ENCODE results near the gene SPIRE1.

- no peak for TF ChIP-seq POLR2A (IDR thresholded peaks at IDR 0.05)
- TF ChIP-seq, protein P1, sequence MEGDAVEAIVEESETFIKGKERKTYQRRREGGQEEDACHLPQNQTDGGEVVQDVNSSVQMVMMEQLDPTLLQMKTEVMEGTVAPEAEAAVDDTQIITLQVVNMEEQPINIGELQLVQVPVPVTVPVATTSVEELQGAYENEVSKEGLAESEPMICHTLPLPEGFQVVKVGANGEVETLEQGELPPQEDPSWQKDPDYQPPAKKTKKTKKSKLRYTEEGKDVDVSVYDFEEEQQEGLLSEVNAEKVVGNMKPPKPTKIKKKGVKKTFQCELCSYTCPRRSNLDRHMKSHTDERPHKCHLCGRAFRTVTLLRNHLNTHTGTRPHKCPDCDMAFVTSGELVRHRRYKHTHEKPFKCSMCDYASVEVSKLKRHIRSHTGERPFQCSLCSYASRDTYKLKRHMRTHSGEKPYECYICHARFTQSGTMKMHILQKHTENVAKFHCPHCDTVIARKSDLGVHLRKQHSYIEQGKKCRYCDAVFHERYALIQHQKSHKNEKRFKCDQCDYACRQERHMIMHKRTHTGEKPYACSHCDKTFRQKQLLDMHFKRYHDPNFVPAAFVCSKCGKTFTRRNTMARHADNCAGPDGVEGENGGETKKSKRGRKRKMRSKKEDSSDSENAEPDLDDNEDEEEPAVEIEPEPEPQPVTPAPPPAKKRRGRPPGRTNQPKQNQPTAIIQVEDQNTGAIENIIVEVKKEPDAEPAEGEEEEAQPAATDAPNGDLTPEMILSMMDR (IDR thresholded peaks at IDR 0.05), result no peak
- no peak for TF ChIP-seq EP300 (IDR thresholded peaks at IDR 0.05)
Measured at GRCh38 chr18:12399231-12399630, 258.7 kb downstream of the SPIRE1 start.

Measured in ovary (tissue), 3 donors.